HepG2 (cell line): ENCODE results near the gene RNMT.

Experiments
- HCFC1 ChIP-seq: fragments of 150-350 bp; IDR thresholded peaks from 2 replicates; pipeline ENCODE4 v1.6.1; 2014; ENCODE audit warnings: low read depth, low read length
- ZNF850 ChIP-seq: sonication (generic); formaldehyde crosslinking; conservative IDR thresholded peaks from 2 replicates; pipeline ENCODE4 v1.9.0; 2021; ENCODE audit warnings: mild to moderate bottlenecking, missing genetic modification reagents
- TF ChIP-seq, protein P1 (sequence below): sonication (generic); formaldehyde crosslinking; conservative IDR thresholded peaks from 2 replicates; pipeline ENCODE4 v1.8.1; 2023; ENCODE audit warnings: missing genetic modification reagents

DNA sequence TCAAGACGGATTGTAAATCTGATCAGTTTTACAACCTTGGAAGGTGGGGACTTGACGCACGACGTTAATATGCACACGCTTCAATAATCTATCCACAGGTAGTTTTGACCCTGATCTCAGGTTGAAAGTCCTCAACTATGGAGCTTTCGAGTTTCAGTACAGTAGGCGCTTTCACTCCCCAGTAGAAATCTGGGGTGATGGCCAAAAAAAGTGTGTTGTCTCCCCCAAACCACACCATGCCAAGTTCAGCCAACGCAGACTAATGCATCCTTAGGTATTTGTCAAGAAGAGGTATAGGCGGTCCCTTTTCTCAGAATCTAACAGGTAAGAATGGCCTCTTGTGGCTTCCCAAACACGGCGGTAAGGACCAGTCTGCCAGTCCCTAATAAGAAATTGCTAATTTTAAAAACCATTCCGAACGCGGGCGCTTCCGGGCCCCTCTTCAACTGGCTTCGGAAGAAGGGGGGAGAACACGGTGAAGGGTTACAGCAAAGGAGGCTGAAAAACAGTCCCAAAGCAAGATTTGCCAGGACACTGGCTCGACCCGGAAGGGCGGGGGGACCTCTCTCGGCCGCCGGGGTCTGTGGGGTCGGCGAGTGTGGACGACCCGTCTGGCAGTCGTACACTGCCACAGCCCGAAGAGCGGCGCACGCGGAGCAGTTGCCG is 774 bp upstream of the RNMT start:
- TF ChIP-seq, protein P1, sequence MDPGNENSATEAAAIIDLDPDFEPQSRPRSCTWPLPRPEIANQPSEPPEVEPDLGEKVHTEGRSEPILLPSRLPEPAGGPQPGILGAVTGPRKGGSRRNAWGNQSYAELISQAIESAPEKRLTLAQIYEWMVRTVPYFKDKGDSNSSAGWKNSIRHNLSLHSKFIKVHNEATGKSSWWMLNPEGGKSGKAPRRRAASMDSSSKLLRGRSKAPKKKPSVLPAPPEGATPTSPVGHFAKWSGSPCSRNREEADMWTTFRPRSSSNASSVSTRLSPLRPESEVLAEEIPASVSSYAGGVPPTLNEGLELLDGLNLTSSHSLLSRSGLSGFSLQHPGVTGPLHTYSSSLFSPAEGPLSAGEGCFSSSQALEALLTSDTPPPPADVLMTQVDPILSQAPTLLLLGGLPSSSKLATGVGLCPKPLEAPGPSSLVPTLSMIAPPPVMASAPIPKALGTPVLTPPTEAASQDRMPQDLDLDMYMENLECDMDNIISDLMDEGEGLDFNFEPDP = no peak
- TF ChIP-seq ZNF850 (CRISPR knock-in tag) (no peak), HCFC1 (no peak)
